NCI-H2081 treated with DMSO at 0.1 percent for 48 hours (cell line): ENCODE results near the gene IFFO2.

Source experiments
- DNase-seq: peaks from one replicate; lab custom pipeline; 2025; lab: John Stamatoyannopoulos, UW

Gene IFFO2

GRCh38 chr1:18956193-18957135 is at the start of gene IFFO2:
Gene IFFO2 (minus strand): TSS chr1:18956676. CDS start chr1:18956332, 344 bp downstream.
- DNase-seq = no peak

DNA sequence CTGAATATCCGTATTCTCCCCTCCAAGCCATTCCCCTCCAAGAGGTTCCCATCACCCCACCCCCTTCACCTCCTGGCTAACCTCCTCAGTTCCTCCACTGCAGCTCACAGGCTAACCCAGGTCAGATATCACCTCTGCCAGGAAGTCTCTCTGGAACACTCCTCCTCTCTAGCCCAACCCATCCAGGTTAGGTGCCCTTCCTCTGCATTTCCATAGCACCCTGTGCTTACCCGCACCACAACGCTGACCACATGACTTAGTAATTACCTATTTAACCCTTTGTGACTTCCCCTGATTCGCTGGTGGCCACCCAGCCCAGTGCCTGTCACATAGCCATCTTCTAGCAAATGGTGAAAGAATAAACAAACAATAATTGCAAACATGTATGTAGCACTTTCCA is 49.5 kb upstream of the IFFO2 start:
- DNase-seq = no peak

GRCh38 chr1:19003371-19004290 is 47.2 kb upstream of the IFFO2 start:
- DNase-seq = no peak

GRCh38 chr1:19000065-19000464 is 43.6 kb upstream of the IFFO2 start:
- no peak for DNase-seq

DNA sequence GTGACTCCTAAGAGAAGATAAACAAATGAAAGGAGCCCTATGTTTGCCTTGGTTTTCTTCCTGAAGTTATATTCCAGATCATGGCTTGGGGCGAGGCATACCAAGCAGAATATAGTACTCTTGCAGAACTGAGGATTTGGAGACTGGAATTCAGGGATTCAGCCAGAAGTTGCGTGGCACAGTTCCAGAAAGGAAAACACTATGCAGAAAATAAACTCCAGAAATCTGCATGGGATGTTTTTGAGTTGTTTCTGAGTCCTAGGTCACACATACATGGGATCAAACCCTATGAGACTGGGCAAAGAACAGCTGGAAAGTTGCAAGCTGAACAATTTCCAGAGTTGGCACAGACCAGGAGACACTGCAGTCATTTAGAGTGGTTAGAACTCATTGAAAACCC is 42.9 kb upstream of the IFFO2 start:
- DNase-seq = no peak

DNA sequence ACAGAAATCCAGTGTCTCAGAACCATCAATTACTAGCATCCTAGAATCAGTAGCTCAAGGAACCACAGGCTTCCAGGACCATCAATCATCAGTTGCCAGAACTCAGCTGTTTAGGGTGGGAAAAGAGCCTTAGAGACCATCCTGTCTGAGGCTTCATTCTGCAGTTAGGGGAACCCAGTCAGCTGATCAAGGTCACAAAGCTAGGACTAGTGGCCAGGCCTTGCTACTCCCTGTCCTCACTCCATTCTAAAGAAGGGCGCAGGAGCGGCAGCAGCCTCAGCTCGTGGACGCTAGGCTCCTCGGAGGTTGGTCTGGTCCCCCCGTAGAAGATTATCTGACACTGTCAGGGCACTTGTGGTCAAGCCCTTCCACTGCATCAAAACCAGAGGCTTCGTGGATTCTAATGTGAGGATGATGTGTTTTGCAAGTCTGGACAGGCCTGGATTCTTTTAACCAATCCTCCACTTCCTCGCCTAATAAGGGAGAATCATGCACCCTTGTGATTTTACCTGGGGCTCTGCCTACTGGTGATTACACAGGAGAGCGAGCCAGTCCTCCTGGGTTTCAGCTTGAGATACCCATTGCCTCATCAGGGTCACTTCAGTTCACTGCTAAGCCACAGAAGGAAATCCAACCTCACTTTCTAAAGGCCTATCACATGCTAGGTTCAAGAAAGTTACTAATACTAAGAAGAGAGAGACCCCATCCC is 41.7 kb upstream of the IFFO2 start:
- no peak for DNase-seq

GRCh38 chr1:18997508-18997907 is 41.0 kb upstream of the IFFO2 start:
- no peak for DNase-seq

GRCh38 chr1:18996548-18997177 is 40.2 kb upstream of the IFFO2 start:
- no peak for DNase-seq

DNA sequence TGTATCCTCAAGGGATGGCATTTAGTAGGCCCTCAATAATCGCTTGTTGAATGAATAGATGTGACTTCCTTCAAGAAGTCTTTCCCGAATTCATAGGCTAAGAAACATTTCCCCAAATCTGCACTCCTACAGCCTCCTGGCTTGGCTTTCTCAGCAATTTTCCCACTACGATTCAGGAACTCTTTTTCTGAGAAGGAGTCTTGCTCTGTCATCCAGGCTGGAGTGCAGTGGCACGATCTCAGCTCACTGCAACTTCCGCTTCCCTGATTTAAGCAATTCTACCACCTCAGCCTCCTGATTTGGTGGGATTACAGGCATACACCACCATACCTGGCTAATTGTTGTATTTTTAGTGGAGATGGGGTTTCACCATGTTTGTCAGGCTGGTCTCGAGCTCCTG is 37.9 kb upstream of the IFFO2 start:
- DNase-seq = no peak

GRCh38 chr1:18992646-18993045 is 36.2 kb upstream of the IFFO2 start:
- DNase-seq = no peak

GRCh38 chr1:18991585-18991984 is 35.1 kb upstream of the IFFO2 start:
- DNase-seq = no peak

GRCh38 chr1:18989896-18990295 is 33.4 kb upstream of the IFFO2 start:
- no peak for DNase-seq

- DNase-seq = no peak
These were observed 32.8 kb upstream of the IFFO2 start for GRCh38 chr1:18989176-18989799.

- no peak for DNase-seq
These were observed 24.8 kb upstream of the IFFO2 start for GRCh38 chr1:18981242-18981641.

GRCh38 chr1:18978706-18979105 is 22.2 kb upstream of the IFFO2 start:
- DNase-seq = no peak

GRCh38 chr1:18977428-18977827 is 21.0 kb upstream of the IFFO2 start:
- DNase-seq = no peak

- DNase-seq = no peak
These were observed 19.6 kb upstream of the IFFO2 start for GRCh38 chr1:18976096-18976495.

DNA sequence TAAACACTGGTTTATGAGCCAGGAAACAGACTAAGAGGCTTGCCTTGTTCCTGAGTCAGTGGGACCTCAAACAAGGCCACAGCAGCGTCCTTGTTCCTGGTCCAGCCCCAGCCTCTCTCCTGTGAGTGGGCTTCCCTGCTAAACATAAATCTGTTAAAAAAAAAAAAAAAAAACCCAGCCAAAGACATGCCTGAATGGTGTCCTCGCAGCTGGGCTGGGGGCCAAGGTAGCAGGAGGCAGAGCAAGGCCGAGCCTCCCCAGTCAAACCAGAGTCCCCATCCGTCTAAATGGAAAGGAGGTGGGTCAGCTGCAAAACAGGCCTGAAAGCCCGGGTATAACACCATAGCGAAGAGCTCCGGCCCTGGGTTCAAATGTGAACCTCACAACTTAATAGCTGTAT is 18.1 kb upstream of the IFFO2 start:
- no peak for DNase-seq

GRCh38 chr1:18974005-18974404 is 17.5 kb upstream of the IFFO2 start:
- no peak for DNase-seq

DNA sequence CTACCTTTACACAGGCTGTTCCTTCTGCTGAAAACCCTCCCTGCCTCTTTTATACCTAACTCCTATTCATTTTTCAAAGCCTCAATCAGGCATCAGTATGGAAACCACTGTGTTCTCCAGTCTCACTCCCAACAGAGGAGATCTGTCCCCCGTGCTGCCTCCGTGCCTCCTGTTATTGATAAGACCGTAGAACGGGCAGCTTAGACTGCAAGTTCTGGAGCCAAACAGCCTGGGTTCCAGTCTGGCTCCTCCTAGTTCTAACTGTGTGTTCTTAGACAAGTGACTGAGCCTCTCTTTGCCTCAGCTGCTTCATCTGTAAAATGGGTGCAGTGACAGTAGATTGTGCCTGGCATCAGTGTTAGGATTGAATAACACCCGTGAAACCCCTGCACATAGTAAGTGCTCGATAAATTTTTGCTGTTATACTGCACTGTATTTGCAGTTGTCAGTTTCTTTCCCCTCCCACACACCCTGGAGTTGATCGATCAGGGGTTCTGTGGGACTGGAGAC is 17.0 kb upstream of the IFFO2 start:
- DNase-seq = no peak

DNA sequence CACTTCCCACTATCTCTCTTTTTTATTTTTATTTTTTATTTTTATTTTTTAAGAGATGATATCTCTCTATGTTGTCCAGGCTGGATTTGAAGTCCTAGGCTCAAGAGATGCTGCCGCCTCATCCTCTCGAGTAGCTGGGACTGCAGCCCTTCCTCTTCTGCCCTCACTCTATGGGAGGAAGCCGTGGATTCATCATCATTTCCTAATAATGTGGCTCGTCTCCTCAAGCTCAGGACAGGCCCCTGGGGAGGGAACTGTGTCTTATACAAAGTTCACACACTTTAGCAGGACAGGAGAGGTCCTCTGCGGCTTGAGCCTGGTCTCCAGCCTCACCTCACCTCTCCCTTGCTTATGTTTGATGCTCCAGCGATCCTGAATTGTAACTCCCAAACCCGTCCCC is 16.5 kb upstream of the IFFO2 start:
- no peak for DNase-seq
